Fibroblast of skin of left biceps (primary cell): ENCODE data around the gene MPZ.
"Not testable (repeated sequence)": the region's sequence is repeated elsewhere in the genome, so short reads cannot be mapped to it uniquely, and the experiment has no call there.

Experiments used
- DNase-seq, 2 experiments: peaks; one replicate each; pipeline ENCODE4 v3.0.0-alpha.2; 2013; ENCODE audit warnings: low read depth in 2 of 2

The MPZ gene

GRCh38 chr1:161255302-161255701 lies 54.5 kb downstream of the MPZ start:
- not testable (repeated sequence) for DNase-seq
